TTC549 (cell line): Measurements from ENCODE around the gene SDHB.
"Not testable (repeated sequence)": the region's sequence is repeated elsewhere in the genome, so short reads cannot be mapped to it uniquely, and the experiment has no call there.

Experiments used
- FAIRE-seq: peaks from 2 replicates; lab custom pipeline; 2012; peaks lifted over from hg19 to GRCh38; lab: Jason Lieb, UNC

The SDHB gene

GRCh38 chr1:17075470-17076255, 21.8 kb upstream of the SDHB start:
- FAIRE-seq: no peak

- no peak for FAIRE-seq
Measured at GRCh38 chr1:17071794-17072193, 18.0 kb upstream of the SDHB start.

- no peak for FAIRE-seq
Measured at GRCh38 chr1:17070163-17070525, 16.3 kb upstream of the SDHB start.

- FAIRE-seq: no peak
Measured at GRCh38 chr1:17069452-17070162, 15.8 kb upstream of the SDHB start.

- no peak for FAIRE-seq
Measured at GRCh38 chr1:17068789-17069188, 15.0 kb upstream of the SDHB start.

- FAIRE-seq: no peak
Measured at GRCh38 chr1:17067465-17068240, 13.8 kb upstream of the SDHB start.

GRCh38 chr1:17067069-17067426, 13.2 kb upstream of the SDHB start:
- no peak for FAIRE-seq

- no peak for FAIRE-seq
Measured at GRCh38 chr1:17066361-17067068, 12.7 kb upstream of the SDHB start.

GRCh38 chr1:17065666-17066065, 11.8 kb upstream of the SDHB start:
- FAIRE-seq: no peak

GRCh38 chr1:17062751-17063150, 8.9 kb upstream of the SDHB start:
- not testable (repeated sequence) for FAIRE-seq

- no peak for FAIRE-seq
Measured at GRCh38 chr1:17061892-17062291, 8.1 kb upstream of the SDHB start.

GRCh38 chr1:17061486-17061885, 7.7 kb upstream of the SDHB start:
- no peak for FAIRE-seq

- no peak for FAIRE-seq
Measured at GRCh38 chr1:17060306-17060749, 6.5 kb upstream of the SDHB start.

GRCh38 chr1:17059391-17060305, 5.8 kb upstream of the SDHB start:
- FAIRE-seq: peak; percentile 3

- FAIRE-seq: no peak
Measured at GRCh38 chr1:17056551-17056950, 2.7 kb upstream of the SDHB start.

- no peak for FAIRE-seq
Measured at GRCh38 chr1:17055801-17056200, 2.0 kb upstream of the SDHB start.

GRCh38 chr1:17053086-17053684, 647 bp downstream of the SDHB start:
- FAIRE-seq: no peak

GRCh38 chr1:17052641-17053040, 1.2 kb downstream of the SDHB start:
- FAIRE-seq: no peak

- FAIRE-seq: no peak
Measured at GRCh38 chr1:17052038-17052437, 1.8 kb downstream of the SDHB start.

GRCh38 chr1:17047924-17048323, 5.9 kb downstream of the SDHB start:
- FAIRE-seq: no peak

GRCh38 chr1:17046334-17046657, 7.5 kb downstream of the SDHB start:
- no peak for FAIRE-seq
